Glomerular visceral epithelial cell (primary cell): Measurements from ENCODE around the gene EDARADD.
"Not testable (repeated sequence)": the region's sequence is repeated elsewhere in the genome, so short reads cannot be mapped to it uniquely, and the experiment has no call there.

Experiments used
- DNase-seq: peaks from one replicate; pipeline ENCODE4 v3.0.0-alpha.2; 2016; ENCODE audit errors: extremely low spot score

EDARADD gene

DNA sequence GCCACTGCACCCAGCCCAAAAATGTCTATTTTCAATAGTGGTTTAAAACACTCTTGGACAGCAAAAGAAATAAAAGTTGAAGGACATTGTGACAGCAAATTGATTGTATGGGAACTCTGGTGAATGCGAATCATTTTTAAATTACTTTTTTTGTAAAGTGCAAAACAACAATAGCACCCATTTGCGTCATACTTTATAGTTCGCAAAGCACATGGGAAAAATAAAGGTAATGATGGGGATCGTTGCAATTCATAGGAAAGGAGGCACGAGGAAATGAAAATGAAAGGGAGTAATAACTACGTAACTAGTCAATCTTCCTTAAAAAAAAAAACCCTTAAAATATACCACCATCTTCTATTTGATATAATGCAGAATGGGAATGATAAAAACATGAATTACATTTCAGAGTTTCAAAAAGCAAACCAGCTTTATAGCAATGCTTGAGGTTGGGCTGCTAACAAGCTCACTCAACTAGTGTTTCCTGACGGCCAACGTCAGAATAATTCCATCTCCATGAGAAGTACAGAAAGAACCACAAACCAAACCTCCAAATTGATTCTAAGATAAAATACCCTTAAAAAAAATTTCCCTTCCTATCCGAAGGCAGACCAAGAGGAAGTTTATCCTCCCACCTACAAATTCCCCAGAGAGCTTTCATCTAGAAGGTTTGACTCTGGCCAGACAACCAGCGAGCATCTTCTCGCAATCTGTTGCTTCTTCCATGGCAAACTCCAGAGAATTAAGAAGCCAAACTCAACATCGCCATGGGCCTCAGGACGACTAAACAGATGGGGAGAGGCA lies at the start of gene EDARADD:
EDARADD (plus strand) TSS at position 606 of the 801 bp plus-strand sequence; CDS start at position 765, 159 bp downstream.
- DNase-seq: no peak

DNA sequence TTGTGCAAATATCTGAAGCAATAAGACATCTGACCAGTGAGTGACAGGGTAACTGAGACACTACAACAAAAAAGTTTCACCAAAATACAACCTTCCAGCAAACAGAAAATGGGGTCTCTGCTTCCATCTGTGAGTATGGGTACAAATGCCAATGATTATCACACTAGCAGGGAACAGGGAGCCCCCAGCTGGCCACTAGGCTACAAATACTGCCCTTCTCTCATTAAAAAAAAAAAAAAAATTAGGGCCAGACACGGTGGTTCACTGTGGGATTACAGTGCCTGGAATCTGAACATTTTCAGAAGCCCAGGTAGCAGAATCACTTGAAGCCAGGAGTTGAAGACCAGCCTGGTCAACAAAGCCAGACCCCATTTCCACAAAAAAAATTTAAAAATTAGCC lies 48.4 kb upstream of the EDARADD start:
- peak; percentile 1 for DNase-seq

DNA sequence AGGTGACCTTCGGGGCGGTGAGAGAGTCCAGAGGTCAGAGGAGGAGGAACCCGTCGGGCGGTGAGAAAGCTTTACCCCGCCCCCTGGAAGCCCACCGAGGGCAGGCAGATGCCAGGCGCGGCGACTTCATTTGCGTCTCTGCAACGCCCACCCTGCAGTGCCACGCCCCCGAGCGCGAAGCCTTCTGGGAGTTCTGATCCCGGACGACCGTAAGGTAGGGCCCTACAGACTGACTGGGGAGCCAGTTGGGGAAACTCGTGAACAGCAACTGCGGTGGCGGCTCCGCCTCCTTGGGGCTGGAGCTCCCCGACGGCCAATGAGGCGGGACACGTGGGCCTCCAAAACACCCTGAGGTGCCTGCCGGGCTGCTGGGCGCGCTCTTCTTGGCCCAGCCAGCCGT lies 46.0 kb upstream of the EDARADD start:
- DNase-seq: no peak

DNA sequence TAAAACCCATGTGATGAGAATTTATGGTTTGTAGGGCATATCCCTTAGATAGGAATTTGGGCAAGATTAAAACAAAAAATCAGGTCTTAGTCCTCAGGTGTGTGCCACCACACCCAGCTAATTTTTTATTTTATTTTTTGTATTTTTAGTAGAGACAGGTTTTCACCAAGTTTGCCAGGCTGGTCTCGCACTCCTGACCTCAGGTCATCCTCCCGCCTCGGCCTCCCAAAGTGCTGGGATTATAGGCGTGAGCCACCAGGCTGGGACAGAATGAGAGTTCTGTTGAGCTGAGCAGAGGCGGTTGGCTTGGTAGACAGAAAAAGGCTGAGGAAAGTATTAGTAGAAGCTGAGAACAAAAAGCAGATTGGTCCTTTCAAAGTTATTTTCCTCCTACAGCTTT lies 43.8 kb upstream of the EDARADD start:
- no peak for DNase-seq

DNA sequence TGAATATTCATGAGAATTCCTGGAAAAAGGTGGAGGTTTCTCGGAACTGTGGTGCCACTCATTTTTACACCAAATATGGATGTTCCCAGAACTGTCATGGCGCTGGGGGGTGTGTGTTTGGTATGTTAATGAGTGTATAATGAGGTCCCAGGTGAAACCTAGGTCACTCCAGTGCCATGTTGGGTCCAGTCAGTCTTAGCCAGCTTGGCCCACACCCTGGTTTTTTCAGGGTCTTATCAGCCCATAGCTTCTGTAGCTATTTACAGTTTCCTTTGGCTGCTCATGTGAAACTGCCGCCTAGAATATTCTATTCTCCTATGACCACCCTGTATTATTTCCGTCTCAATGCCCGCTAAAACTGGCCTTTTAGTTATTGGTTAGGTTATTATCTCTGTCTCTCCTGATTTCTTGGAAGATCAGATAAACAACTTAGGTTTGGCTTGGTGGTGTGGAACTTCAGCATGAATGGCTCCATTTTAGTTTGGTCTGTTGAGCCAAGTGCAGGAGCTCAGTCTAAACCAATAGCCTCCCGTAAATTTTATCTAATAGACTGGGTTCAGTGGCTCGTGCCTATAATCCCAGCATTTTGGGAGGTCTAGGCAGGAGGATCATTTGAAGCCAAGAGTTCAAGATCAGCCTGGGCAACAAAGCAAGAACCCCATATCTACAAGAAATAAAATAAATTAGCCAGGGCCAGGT lies 42.1 kb upstream of the EDARADD start:
- DNase-seq: no peak

DNA sequence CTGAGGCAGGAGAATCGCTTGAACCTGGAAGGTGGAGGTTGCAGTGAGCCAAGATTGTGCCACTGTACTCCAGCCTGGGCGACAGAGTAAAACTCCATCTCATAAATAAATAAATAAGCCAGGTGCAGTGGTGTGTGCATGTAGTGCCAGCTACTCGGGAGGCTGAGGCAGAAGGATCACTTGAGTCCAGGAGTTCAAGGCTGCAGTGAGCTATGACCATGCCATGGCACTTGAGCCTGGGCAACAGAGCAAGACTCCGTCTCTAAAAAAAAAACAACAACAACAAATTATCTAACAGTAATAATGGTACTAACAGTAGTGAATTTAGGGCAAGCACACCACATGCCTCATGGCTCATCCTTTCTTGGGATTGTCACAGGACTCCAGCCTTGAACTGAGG lies 41.3 kb upstream of the EDARADD start:
- DNase-seq: not testable (repeated sequence)

DNA sequence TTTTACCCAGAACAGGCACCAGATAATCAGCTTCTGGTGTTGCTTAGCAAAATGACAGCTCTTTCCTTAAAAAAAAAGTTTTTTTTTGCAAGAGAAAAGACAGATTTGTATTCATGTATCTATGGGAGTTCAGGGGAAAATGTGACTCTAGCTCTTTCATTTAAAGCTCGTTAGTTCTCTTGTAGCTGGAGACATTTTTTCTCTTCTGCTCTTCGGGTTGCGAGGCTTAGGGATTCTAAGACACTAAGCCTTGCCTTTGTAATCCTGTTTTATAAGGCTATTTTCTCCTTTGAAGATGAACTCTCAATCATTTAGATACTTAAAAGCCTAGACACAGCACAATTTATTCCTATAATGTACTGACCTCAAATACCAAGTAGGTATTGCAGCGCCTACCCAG lies 40.3 kb upstream of the EDARADD start:
- DNase-seq: no peak

DNA sequence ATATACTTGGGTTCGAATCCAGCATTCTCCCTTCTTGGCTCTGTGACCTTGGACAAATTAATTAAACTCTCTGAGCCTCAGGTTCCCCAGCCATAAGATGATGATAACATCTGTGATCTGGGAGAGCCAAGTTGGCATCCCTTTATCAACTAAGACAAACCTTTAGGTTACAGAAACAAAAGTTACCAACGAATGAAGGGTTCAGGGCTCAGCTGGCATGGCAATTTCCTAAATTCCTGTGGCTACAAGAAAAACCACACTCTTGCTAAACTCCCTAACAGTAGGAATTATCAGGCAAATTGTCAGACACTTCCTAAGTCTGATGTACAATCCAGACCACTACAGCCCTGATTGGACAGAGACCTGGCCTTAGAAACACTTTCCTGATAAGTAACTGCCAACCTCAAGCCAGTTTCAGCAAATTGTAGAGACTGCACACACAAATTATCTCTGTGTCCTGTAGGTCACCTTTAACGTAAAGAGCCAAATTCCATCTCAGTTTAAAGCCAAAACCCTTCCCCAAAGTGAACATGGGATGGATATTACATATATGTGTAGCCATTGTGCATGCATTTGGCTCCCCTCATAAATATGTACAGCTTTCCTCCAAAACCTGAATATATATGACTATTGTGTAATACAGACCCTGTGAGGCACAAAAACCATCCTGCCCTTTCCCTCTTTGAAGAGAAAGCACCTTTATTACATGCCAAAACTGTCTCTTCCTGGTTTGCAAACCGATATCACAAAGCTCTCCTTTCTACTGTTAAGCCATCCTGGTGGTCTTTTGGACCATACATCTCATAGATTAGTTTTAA lies 39.5 kb upstream of the EDARADD start:
- peak; percentile 38 for DNase-seq

DNA sequence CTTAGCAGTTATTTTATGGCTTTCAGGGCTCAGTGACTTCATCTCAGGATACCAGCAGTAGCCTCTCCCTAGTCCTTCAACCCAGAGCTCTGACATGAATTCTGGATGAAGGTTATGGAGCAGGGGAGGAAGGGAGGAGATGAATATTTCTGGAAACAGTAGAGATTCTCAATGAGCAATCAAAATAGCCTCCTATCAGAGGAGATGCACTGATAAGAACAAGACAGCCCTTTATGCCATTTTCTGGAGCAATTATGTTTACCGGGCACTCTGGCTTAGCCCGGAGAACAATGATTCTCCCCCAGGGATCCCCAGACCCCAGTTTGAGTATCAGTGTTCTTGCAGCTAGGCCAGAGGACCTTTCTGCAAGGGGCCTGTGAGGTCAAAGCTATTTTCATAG lies 37.9 kb upstream of the EDARADD start:
- DNase-seq: no peak

DNA sequence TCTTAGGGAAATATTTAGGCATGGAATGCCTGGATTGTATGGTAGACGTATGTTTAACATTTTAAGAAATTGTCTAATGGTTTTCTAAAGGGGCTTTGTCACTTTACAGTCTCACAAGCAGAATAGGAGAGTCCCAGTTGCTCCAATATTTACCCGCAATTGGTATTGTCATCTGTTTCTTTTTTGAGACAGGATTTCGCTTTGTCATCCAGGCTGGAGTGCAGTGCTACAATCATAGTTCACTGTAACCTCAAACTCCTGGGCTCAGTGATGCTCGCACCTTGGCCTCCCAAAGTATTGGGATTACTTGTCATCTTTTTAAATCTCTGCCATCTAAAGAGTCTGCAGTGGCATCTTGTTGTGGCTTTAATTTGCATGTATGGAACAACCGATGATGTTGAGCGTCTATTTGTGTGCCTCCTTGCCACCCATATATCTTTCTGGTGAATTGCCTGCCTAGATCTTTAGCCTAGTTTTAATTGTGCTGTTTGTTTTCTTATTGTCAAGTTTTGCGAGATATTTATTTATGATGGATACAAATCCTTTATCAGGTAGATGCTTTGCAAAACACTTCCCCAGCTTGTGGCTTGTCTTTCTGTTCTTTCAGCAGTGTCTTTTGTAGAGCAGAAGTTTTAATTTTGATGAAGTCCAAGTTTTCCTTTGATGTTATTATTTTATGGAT lies 32.0 kb upstream of the EDARADD start:
- no peak for DNase-seq

DNA sequence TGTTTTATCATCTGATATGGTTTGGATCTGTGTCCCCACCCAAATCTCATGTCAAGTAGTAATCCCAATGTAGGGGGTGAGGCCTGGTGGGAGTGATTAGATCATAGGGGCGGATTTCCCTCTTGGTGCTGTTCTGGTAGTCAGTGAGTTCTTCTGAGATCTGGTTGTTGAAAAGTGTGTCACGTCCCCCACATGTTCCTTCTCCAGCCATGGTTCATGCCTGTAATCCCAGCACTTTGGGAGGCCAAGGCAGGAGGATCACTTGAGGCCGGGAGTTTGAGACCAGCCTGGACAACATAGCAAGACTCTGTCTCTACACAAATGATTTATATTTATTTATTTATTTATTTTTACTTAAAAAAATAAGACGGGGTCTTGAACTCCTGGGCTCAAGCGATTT lies 30.8 kb upstream of the EDARADD start:
- no peak for DNase-seq

DNA sequence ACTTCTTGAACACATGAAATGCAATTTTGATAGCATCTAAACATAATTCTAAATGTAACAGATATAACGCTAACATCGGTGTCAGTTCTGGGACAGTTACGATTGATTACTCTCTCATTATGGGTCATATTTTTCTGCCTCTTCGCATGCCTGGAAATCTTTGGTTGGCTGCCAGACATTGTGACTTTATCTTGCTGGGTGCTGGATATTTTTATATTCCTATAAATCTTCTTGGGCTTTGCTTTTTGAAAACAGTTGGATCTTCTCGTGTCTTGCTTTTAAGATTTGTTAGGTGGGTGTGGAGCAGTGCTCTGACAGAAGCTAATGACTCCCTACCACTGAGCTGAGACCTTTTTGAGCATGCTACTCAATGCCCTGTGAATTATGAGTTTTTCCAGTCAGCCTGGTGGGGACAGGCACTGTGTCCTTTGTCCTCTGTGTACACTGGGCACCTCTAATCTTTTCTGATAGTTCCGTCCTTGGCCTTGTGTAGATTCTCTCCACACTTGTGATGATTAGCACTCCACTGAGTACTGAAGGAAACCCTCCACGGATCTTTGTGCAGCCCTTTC lies 28.0 kb upstream of the EDARADD start:
- DNase-seq: no peak

DNA sequence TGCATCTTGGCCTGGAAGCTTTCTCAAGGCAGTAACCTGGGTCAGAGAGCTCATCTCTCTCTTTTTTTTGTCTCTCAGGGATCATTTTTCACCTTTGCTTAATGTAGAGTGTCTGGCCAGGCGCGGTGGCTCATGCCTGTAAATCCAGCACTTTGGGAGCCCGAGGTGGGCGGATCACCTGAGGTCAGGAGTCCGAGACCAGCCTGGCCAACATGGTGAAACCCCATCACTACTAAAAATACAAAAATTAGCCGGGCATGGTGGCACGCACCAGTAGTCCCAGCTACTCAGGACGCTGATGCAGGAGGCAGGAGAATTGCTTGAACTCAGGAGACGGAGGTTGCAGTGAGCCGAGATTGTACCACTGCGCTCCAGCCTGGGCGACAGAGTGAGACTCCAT lies 27.4 kb upstream of the EDARADD start:
- DNase-seq: not testable (repeated sequence)

DNA sequence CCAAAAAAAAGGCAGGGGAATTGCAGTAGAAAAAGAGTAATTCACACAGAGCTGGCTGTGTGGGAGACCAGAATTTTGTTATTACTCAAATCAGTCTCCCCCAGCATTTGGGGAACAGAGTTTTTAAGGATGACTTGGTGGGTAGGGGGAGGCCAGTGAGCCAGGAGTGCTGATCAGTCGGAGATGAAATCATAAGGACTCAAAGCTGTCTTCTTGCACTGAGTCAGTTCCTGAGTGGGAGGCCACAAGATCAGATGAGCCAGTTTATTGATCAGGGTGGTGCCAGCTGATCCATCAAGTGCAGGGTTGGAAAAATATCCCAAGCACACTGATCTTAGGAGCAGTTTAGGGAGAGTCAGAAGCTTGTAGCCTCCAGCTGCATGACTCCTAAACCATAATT lies 23.7 kb upstream of the EDARADD start:
- no peak for DNase-seq

DNA sequence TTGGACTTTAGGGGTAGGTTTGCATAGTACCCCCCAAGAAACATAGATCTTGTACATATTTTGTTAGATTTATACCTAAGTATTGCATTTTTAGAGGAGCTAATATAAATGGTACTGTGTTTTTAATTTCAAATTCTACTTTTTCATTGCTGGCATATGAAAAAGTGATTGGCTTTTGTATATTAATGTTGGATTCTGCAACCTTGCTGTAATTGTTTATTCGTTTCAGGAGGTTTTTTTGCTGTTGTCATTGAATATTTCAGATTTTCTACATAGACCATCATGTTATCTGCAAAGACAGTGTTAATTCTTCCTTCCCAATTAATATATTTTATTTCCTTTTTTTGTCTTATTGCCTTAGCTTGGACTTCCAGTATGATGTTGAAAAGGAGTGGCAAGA lies 23.0 kb upstream of the EDARADD start:
- DNase-seq: no peak

DNA sequence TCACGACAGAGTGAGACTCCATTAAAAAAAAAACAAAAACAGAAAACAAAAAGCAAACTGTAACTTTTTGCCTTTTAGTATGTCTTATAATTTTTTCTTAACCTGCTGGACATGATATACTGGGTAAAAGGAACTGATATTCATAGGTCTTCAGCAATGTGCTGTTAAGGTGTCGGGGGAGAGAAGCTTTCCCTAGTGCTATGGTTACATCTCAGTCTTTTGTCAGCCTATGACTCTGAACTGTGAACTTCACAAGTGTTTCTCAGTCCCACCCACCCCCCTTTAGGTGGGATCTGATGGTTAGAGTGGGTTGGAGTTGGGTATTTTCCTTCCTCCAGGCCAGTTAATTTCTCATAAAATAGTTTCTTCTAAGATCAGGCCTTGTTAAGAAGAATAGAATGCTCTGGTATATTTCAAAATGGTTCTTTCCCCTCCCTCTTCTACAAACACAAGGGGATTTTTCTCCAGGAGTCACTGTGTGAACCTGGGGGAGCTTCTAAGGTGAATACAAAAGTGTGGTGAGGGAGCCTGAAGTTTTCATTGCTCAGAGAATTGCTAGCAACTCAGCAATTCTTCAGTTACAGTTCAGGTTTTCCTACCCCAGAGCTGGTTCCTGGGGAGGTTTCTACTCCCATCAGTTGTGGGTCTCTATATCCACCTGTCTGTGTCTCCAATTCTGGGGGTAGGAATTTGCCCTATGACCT lies 16.1 kb upstream of the EDARADD start:
- DNase-seq: no peak

DNA sequence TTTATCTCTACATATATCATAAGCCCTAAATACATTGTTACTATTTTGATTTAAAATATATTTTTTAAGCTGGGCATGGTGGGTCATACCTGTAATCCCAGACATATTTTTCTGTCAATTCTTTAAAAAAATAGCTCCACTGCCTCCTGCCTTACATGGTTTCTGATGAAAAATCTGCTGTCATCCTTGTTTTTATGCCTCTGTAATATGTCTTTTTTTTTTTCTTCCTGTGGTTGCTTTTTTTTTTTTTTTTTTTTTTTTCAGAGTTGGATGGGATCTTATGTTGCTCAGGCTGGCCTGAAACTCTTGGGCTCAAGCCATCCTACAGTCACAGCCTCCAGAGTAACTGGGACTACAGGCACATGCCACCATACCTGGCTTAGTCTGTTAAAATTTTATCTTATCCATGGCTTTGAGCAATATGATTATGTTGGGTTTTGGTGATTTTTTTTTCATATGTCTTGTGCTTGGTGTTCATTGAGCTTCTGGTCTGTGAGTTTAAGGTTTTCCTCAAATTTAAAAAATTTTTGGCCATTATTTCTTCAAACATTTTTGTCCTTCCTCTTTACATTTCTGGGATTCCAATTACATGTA lies 12.4 kb upstream of the EDARADD start:
- no peak for DNase-seq

DNA sequence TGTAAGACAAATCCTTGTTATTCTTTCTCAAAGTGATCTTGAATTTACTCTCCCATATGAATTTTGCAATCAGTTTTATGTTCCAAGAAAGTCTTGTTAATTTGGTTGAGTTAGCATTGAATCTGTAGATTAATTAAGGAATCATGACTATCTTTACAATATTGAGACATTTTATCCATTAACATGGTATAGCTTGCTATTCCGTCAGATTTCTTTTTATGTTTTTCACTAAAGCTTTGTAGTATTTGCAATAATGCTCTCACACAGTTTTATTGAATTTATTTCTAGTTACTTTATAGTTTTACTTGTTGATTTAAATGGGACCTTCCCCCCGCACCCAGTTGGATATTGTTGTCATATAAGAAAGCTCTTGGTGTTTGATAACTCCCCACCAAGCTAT lies 5.8 kb upstream of the EDARADD start:
- no peak for DNase-seq

DNA sequence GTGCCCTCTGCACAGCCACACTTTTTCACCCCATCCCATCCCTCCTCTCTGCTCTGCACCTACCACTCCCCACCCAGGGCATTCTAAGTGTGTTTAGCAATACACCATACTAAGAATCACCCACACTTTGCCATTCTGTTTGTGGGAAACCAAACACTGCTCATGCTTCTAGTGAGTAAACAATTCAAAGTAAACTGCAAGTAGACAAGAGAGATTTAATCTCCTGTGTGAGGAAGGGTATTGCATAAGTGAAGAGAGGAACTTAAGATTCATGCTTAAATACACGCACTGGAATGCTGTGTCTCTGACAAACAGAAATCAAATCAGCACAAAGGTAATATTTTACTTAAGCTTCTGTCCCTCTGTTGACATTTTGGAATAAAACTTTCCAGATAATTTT lies 4.8 kb upstream of the EDARADD start:
- DNase-seq: no peak

DNA sequence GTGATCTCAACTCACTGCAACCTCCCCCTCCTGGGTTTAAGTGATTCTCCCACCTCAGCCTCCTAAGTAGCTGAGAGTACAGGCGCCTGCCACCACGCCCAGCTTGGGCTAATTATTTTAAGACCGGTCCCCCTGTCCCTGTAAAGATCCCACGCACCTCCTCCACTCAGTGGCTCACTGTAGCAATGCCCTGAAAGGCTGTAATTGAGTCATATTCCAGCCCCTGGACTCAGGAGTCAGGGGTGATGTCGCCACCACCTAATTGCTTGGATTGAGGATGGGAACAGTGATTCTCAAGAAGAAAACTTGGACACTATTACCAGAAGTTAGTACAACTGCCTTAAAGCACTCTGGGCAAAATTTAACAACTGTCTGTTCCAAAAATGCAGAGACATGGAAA lies 3.1 kb upstream of the EDARADD start:
- no peak for DNase-seq

DNA sequence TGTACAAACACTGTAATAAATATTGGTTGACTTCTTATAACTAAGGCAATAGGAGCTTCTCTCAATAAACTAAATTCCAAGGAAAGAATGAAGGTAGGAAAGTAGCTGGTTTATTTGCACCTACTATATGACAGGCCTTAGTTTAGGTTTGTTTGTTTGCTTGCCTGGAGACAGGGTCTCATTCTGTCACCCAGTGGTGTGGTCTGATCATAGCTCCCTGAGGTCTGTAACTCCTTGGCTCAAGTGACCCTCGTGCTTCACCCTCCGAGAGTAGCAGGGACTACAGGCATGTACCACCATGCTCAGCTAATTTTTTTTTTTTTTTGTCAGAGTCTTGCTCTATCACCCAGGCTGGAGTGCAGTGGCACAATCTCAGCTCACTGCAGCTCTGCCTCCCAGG lies 1.9 kb upstream of the EDARADD start:
- DNase-seq: no peak
